Stimulated activated CD4-positive, alpha-beta T cell treated with anti-CD3 and anti-CD28 coated beads, Interleukin-1b, Interleukin-23, amount 100 ng/mL, for 1 hour (primary cell): ENCODE measurements around the gene MYO5B.
"Not testable (repeated sequence)": the region's sequence is repeated elsewhere in the genome, so short reads cannot be mapped to it uniquely, and the experiment has no call there.

Source experiments
- DNase-seq, 2 donors: peaks; one replicate each; pipeline ENCODE4 v3.0.0-alpha.2; 2020; ENCODE audit warnings: low read depth in 2 of 2

MYO5B gene

GRCh38 chr18:49799806-49800205 lies 395.1 kb downstream of the MYO5B start:
- DNase-seq = not testable (repeated sequence)

GRCh38 chr18:49798001-49798400 lies 396.9 kb downstream of the MYO5B start:
- DNase-seq = no peak

GRCh38 chr18:49795612-49796552 lies 399.1 kb downstream of the MYO5B start:
- no peak for DNase-seq

GRCh38 chr18:49794743-49795142 lies 400.2 kb downstream of the MYO5B start:
- DNase-seq = no peak

DNA sequence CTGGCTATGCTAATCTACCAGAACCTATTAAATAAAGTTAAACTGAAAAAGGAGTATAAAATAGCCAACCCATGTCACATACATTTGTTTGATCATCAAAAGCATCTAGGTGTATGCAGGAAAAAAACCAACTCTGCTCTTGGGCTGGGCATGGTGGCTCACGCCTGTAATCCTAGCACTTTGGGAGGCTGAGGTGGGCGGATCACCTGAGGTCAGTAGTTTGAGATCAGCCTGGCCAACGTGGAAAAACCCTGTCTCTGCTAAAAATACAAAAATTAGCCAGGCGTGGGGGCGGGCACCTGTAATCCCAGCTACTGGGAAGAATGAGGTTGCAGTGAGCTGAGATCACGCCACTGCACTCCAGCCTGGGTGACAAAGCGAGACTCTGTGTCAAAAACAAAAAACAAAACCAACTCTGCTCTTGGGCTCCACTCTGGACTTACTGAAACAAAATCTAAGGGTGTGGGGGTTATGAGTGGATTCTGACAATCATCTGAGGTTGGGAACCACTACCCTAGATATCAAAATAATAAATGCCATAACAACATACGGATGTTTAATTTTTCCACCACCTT lies 405.3 kb downstream of the MYO5B start:
- not testable (repeated sequence) for DNase-seq

GRCh38 chr18:49788327-49788898 lies 406.5 kb downstream of the MYO5B start:
- DNase-seq = no peak

GRCh38 chr18:49786019-49786720 lies 408.8 kb downstream of the MYO5B start:
- DNase-seq = no peak

- DNase-seq = no peak
Observed at GRCh38 chr18:49784427-49785185, 410.3 kb downstream of the MYO5B start.

- DNase-seq = not testable (repeated sequence)
Observed at GRCh38 chr18:49783631-49784030, 411.3 kb downstream of the MYO5B start.

DNA sequence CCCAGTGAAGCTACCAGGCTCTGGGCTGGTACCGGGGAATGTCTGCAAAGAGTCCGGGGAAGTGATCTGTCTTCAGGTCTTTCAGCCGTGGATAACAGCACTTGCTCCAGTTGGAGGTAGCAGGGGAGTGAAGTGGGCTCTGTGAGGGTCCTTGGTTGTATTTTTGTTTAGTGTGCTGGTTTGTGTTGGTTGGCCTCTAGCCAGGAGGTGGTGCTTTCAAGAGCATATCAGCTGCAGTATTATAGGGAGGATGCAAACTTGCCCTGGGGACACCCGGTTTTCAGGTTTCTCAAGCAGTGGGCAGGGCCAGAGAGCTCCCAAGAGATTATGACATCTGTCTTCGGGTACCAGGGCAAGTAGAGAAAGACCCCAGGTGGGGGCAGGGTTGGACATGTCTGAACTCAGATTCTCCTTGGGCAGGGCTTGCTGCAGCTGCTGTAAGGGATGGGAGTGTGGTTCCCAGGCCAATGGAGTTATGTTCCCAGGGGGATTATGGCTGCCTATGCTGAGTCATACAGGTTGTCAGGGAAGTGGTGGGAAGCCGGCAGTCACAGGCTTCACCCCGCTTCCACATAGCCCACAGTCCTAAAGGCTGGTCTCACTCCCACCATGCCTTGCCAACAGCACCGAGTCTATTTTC lies 416.0 kb downstream of the MYO5B start:
- DNase-seq = no peak
